ENCODE measurements around the gene TMEM170A. TPM values are rescaled to one million over a fixed set of nuclear protein-coding genes. Genes with fewer than 3 reads are reported as not detected.

TMEM170A gene
- total RNA-seq, 1 donor from 2014 or later: 38.4 TPM

DNA sequence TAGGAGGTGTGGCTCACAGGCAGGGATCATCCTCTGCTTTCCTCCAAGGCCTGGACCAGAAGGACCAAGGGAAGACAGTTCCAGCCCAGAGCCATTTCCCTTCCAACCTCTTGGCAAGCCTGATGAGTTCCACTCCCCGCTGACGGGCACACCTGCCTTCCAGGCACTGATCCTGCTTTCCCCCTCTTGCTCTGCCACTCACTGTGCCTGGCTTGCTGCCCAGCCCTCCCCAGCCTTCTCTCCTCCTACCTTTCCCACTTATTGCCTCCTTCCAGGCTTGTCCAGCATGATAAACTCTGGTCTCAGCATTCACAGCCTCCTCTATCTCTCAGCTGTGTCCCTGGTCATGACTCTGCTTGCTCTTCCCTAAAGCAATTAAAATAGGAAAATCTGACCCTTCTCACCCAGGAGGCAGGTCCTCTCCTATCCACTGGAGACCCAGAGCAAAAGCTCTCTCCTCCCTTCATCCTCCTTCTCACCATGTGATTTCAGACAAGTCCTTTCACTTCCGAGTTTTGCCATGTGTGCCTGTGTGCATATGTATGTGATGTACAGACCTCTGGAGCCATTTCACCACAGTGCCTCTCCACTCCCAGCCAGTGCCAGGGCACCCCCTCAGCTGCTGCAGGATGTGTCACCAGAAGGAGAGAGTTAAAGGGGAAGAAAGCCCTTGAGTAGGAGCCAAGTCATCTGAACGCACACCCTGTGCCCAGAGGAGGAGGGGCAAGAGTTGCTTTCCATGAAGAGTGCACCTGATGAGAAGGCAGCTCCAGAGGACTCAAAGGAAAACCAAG is 13.4 kb upstream of the TMEM170A start:
- H3K27me3 Mint-ChIP-seq (ENCODE audit: low read depth): no peaks in the 10 kb centered on the region
- no peak for DNase-seq (ENCODE audit: low spot score in 2 of 2, unreplicated experiment in 2 of 2)
- H3K36me3 Mint-ChIP-seq: no peaks in the 10 kb centered on the region
- TF ChIP-seq, protein P1, sequence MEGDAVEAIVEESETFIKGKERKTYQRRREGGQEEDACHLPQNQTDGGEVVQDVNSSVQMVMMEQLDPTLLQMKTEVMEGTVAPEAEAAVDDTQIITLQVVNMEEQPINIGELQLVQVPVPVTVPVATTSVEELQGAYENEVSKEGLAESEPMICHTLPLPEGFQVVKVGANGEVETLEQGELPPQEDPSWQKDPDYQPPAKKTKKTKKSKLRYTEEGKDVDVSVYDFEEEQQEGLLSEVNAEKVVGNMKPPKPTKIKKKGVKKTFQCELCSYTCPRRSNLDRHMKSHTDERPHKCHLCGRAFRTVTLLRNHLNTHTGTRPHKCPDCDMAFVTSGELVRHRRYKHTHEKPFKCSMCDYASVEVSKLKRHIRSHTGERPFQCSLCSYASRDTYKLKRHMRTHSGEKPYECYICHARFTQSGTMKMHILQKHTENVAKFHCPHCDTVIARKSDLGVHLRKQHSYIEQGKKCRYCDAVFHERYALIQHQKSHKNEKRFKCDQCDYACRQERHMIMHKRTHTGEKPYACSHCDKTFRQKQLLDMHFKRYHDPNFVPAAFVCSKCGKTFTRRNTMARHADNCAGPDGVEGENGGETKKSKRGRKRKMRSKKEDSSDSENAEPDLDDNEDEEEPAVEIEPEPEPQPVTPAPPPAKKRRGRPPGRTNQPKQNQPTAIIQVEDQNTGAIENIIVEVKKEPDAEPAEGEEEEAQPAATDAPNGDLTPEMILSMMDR (IDR thresholded peaks at IDR 0.05; ENCODE audit: unreplicated experiment): no peak
- H3K27ac Mint-ChIP-seq: no peak overlapping the region
- H3K4me1 Mint-ChIP-seq: no peaks in the 10 kb centered on the region
- H3K4me3 Mint-ChIP-seq: no peak overlapping the region
- no peaks in the 10 kb centered on the region for H3K9me3 Mint-ChIP-seq

- Mint-ChIP-seq H3K9me3 (no peaks in the 10 kb centered on the region), H3K27ac (no peak overlapping the region), H3K27me3 (ENCODE audit: low read depth) (no peaks in the 10 kb centered on the region), H3K4me3 (no peak overlapping the region), H3K36me3 (no peaks in the 10 kb centered on the region), H3K4me1 (no peaks in the 10 kb centered on the region)
- no peak for DNase-seq (ENCODE audit: low spot score in 2 of 2, unreplicated experiment in 2 of 2)
- TF ChIP-seq, protein P1 (IDR thresholded peaks at IDR 0.05; ENCODE audit: unreplicated experiment): no peak
These were observed 12.3 kb upstream of the TMEM170A start for GRCh38 chr16:75476817-75477216.

DNA sequence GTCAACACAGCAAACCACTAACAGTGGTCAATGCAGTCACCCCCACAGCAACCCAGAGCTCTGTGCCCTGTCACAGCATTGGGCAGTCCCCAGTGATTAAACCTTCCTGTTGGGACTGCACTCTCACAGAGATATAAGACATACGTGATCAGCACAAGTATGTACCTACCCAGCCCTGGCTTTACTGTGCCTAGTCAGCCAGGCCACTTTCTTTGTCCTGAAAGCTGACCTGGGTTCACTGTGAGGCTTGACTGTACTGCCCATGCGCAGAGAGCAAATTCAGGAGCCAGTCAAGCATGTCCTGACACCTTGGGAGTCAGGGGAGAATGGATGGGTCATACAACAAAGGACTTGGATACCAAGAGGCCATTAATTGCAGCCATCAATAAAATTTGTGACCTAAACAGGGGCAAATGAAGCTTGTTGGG is 10.9 kb upstream of the TMEM170A start:
- Mint-ChIP-seq H3K4me3 (no peak overlapping the region), H3K4me1 (no peaks in the 10 kb centered on the region), H3K36me3 (no peaks in the 10 kb centered on the region), H3K27me3 (ENCODE audit: low read depth) (no peaks in the 10 kb centered on the region), H3K27ac (no peak overlapping the region), H3K9me3 (no peaks in the 10 kb centered on the region)
- no peak for DNase-seq (ENCODE audit: low spot score in 2 of 2, unreplicated experiment in 2 of 2)
- TF ChIP-seq, protein P1 (IDR thresholded peaks at IDR 0.05; ENCODE audit: unreplicated experiment): no peak

DNA sequence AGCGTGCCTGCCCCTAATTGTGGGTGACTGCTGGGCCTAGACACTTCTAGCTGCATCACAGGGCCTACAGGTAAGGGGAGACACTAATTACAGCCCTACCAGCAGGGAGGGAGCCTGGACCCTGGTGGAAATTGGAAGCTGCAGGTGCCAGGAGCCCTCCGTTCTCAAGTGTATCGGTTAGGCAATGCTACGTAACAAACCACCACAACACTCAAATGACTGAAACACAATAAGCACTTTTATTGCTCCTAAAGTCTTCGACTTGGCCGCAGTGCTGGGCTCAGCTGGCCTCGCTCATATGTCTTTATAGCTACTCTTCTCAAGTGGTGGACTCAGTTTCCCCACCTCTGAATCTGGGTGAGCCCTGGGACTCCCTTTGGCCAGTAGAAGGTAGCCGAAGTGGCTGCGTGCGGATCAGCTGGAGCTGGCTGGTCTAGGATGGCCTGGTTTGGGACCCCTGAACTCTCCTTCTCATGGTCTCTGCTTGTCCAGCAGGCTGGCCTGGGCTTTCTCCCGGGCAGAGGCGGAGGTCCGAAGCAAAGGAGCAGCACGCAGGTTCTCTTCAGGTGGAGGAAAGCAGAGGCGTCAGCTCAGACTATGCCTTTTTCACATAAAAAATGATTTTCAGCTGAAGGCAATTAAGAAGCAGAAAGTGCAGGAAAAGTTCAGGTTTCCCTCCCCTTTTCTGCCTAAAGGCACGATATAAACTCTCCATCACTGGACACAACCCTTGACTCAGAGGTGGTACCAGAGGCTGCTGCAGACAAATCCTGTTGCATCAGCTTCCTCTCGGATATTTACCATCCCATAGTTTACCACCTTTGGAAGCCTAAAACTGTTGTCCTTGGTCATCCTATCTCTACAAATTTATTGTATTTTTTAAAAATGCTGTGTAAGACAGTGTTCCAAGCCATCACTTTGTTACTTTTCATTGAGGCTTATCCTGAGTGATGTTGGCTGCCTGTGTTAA is 8.7 kb upstream of the TMEM170A start:
- Mint-ChIP-seq H3K4me1 (no peaks in the 10 kb centered on the region), H3K36me3 (no peaks in the 10 kb centered on the region), H3K27ac (no peak overlapping the region), H3K4me3 (no peak overlapping the region), H3K9me3 (no peaks in the 10 kb centered on the region), H3K27me3 (ENCODE audit: low read depth) (no peaks in the 10 kb centered on the region)
- TF ChIP-seq, protein P1 (IDR thresholded peaks at IDR 0.05; ENCODE audit: unreplicated experiment): no peak
- no peak for DNase-seq (ENCODE audit: low spot score in 2 of 2, unreplicated experiment in 2 of 2)

DNA sequence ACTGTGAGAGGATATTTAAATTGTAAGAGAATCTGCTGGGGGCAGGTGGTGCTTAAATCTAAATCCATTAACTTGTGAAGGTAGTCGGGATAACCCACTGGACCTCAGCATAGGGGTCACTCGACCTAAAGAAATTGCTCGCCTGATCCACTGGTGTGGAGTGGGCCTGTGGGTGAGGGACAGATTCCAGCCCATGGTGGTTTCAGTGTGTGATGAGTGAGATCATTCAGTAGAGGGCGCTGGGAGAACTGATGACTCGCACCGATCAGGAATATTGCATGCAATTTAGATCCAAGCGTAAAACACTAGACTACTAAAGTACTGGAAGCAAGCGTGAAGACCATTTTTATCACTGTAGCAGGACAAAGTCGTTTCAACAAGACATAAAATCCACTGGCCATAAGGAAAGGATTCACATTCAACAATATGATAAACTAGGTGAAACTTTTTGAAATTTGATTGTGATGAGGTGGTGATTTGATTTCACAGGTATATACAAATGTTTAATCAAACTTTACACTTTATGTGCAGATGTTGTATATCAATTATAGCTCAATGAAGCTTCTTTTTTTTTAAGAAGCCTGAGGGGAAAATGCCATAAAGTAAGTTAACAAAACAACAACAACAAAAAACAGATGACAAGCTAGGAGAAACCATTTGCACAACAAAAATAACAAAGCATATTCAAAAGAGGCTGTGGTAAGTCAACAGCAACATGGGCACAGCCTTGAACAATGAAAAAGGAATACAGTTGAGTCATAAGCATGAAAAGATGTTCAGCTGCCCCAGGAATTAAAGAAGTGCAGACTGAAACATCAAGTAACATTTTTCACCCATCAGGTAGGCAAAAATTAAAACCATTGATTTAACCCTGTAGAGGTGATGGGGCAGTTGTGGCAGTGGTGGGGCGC is 7.5 kb upstream of the TMEM170A start:
- Mint-ChIP-seq H3K27me3 (ENCODE audit: low read depth) (no peaks in the 10 kb centered on the region), H3K9me3 (no peaks in the 10 kb centered on the region), H3K4me3 (no peak overlapping the region), H3K27ac (no peak overlapping the region), H3K36me3 (no peaks in the 10 kb centered on the region), H3K4me1 (no peaks in the 10 kb centered on the region)
- DNase-seq (ENCODE audit: low spot score in 2 of 2, unreplicated experiment in 2 of 2): no peak
- TF ChIP-seq, protein P1 (IDR thresholded peaks at IDR 0.05; ENCODE audit: unreplicated experiment): peak; percentile 62
